Activated CD4-positive, CD25-positive, alpha-beta regulatory T cell treated with anti-CD3 and anti-CD28 coated beads, Interleukin-2, amount 50 U/mL, for 24 hours (primary cell): ENCODE results near the gene PERM1.
"Not testable (repeated sequence)": the region's sequence is repeated elsewhere in the genome, so short reads cannot be mapped to it uniquely, and the experiment has no call there.

Experiments used
- ATAC-seq, 2 donors: fragments of 150-1000 bp; cut with Tn5 transposase; one replicate each; pipeline ENCODE4 v1.10.0; 2021; ENCODE audit warnings: mild to moderate bottlenecking in 1 of 2, moderate library complexity in 1 of 2

PERM1 gene

GRCh38 chr1:978069-978834 is 3.6 kb downstream of the PERM1 start:
- ATAC-seq: no peak

GRCh38 chr1:976791-977190 is 5.1 kb downstream of the PERM1 start:
- ATAC-seq: not testable (repeated sequence)

DNA sequence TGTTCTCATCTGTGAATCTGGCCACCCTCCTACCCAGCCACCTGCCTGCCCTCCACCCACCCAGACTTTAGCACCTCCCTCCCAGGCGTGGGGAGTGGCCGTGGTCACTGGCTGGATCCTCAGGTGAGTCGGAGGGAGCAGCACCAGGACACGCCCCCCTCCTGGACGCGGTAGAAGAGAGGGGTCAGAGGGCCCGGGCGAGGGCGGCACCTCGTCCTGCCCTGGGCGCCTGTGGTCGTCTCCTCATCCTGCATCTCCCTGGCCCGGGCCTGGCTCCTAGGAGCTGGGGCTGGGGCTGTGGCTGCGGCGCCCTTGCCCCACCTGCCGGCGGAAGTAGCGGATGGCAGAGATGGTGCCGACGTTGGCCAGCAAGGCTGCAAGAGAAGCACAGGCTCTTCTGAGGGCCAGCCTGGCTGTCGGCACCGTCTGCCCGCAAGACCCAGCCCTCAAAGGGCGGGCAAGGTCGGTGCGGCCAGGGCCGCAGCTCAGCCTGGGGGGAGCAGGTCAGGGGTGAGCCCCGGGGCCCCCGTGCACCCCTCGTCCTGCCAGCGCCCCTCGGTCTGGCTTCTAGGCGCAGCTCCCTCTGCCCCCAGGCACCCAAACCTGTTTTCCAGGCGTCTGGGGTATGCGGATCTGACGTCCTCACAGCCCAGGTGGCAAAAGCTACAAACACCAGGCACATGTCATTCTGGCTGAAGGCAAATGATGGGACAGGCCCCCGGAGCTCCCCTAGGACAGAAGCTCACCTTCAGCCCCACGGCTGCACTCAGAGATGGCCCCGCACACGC is 5.8 kb downstream of the PERM1 start:
- peak; percentile 80 to 84 for ATAC-seq

GRCh38 chr1:975365-975764 is 6.5 kb downstream of the PERM1 start:
- ATAC-seq: no peak

GRCh38 chr1:974687-975328 is 7.1 kb downstream of the PERM1 start:
- ATAC-seq: no peak

- ATAC-seq: no peak
These were observed 7.6 kb downstream of the PERM1 start for GRCh38 chr1:974293-974640.

GRCh38 chr1:973459-974292 is 8.2 kb downstream of the PERM1 start:
- no peak for ATAC-seq

DNA sequence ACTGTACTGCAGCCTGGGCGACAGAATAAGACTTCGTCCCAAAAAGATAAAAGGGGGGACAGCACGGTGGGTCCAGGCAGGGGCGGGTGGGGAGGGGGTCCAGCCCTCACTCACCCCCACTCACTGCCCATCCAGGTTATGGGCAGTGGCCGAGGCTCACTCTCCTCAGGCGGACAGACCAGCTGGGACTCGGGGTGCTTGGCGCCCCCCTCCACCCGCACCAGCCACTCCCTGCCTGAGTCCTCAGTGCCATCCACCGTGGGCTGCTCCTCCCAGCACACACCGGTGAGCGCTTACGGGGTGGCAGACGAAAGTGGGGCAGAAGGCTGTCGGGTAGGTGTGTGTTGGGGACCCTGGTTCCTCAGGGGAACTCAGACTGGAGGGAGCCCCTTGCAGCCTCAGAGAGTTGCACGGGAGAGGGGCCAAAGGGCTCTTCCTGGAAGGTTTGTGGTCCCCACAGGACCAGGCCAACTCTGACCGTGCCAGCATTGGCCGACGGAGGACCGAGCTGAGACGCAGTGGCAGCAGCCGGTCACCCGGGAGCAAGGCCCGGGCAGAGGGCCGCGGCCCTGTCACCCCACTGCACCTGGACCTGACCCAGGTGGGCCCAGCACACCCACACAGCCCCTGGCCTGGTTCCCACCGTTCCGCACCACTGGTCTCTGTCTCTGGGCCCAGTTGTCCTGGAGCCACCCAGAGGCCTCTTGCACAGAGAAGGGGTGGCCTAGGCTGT is 9.0 kb downstream of the PERM1 start:
- ATAC-seq: no peak

DNA sequence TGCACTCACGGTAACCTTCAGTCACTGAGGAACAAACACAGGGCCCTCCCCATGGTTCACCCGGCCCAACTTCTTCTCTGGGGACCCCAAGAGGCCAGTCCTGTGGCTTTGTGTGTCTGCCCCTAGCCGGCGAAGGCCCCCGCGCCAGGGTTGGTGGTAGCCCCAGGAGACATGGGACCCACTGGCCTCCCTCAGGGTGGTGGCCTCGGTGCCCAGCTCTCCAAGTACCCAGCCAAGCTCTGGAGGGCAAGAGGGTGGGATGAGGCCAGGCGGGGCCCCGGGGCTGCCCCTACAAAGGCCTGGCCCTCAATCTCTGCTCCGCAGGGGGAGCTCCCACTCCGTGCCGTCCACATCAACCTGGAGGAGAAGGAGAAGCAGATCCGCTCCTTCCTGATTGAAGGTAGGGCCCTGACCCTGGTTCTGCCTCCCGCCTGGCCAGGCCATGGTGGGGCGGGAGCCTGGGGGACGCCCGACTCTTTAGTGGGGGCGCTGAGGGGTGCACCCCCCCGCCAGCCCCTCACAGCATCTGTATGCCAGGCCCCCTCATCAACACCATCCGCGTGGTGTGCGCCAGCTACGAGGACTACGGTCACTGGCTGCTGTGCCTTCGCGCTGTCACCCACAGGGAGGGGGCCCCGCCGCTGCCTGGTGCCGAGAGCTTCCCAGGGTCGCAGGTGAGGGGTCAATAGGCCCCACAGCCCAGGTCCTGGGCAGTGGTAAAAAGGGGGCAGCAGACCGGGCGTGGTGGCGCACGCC is 10.0 kb downstream of the PERM1 start:
- ATAC-seq: no peak

- ATAC-seq: no peak
These were observed 10.7 kb downstream of the PERM1 start for GRCh38 chr1:970973-971730.

GRCh38 chr1:970242-970972 is 11.5 kb downstream of the PERM1 start:
- ATAC-seq: no peak

DNA sequence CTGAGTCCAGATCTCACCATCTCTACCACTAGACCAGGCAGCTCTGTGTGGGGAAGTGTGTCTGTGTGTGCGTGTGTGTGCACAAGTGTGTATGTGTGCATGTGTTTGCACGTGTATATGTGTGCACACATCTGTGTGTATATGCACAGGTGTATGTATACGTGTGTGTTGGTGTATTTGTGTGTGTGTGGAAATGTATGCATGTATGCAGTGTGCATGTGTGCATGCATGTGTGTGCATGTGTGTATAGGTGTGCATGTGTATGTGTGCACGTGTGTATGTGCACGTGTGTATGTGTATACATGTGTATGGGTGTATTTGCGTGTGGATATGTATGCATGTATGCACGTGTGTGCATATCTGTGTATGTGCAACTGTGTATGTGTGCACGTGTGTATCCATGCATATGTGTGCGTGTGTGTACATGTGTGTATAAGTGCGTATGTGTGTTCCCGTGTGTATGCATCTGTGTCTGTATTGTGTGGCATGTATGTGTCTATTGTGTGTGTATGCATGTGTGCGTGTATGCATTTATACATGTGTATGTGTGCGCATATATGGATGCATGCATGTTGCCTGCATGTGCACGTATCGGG is 12.5 kb downstream of the PERM1 start:
- no peak for ATAC-seq

DNA sequence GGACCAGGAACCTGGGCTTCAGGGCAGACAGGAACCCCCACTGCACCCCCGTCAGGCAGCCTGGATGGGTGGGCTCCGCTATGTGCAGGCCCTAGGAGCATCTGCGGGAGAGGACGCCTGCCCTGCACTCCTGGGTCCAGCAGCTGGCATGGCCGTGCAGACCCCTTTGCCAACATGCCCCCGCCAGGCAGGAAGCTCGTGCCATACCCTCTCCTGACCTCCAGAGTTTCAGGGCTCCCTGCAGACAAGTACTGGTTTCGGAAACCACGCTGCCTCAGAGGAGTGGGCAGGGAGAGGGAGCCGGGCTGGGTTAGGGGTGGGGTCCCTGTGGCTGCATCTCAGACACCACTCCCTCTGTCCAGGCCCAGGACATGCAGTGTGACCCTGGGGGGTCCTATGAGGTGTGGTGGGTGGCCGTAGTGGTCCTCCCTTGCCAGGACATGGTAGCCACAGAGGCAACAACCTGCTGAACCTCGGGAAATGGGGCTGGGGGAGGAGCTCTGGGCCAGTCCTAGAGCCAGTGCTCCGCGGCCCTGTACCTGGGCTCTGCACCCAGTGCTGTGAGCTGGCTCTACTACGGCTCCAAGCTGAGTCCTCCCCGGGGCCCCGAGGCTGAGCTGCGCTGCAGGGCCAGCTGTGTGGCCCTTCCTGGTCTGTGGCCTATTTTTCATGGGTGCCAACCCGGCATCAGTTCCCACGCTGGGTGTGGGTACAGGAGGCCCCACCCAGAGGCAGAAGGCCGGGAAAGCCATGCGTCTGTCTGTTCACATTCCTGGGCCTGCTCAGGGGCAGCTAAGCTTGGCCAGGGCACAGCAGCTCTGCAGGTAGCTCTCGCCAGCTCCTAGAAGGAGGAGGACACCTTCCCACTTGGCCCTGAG is 14.2 kb downstream of the PERM1 start:
- no peak for ATAC-seq

- ATAC-seq: peak; percentile 95
These were observed 15.1 kb downstream of the PERM1 start for GRCh38 chr1:966704-967300.

DNA sequence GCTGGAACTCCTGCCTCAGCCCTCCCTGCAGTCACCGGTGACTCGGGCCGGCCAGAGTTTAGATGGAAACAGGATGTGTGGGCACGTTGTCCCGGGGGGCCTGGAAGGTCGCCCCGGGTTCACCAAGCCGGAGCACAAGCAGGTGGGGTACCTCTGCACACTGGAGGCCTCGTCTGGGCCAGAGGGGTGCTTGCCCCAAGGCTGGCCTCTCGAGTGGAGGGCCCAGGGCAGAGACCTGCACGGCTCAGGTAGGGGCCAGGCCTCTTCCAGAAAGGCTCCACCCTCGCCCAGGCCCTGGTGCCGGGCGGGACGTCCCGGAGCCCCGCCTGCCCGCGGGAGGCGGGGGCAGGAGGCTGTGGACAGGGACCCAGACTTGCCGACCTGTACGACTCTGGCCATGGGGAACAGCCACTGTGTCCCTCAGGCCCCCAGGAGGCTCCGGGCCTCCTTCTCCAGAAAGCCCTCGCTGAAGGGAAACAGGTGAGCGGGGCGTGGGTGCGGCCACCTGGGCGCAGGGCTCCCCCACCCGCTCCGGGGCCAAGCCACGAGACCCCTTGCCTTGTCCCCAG is 15.7 kb downstream of the PERM1 start, which contains the start of gene PLEKHN1:
PLEKHN1 (plus strand) TSS at position 348 of the 569 bp plus-strand sequence; CDS start at position 398, 50 bp downstream.
- ATAC-seq: peak; percentile 47 to 53

DNA sequence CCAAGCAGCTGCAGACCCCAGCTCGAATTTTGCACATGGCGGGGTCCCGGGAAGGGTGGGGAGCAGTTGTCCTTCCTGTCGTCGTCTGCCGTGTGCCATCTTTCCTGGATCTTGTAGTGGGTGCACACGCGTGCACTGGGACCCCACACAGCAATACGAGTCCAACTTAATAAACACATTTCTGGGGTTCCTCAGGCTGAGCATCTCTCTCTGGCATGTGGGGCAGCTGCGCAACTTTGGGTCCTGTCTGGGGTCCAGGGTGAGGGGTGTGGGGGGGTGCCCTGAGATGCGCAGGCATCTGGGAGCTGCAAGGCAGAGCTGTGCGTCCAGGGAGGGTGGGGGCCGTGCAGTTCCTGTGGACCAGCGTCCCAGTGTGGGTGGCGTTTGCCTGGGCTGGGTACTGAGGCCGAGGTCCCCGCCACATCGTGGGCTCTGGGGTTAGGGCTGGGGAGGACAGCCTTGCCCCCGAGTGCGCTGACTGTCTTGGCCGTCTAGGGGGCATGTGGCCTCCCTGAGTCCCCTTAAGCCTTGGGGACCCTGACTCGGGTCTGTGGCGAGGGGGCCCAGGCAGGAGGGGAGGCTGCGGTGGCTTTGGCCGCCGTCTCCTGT is 16.3 kb downstream of the PERM1 start:
- ATAC-seq: no peak
